NCI-H187 (cell line): Measurements from ENCODE around the gene DHX38.
"Not testable (repeated sequence)": the region's sequence is repeated elsewhere in the genome, so short reads cannot be mapped to it uniquely, and the experiment has no call there.

Source experiments
- DNase-seq, 2 experiments: peaks; one replicate each; lab custom pipeline; 2025; lab: John Stamatoyannopoulos, UW

Gene DHX38

GRCh38 chr16:72093448-72094265 lies at the start of gene DHX38, which contains the start of gene TXNL4B:
Gene DHX38 (plus strand): TSS chr16:72093847. CDS start chr16:72096158, 2,311 bp downstream.
Gene TXNL4B (minus strand): TSS chr16:72093620. CDS start chr16:72090749, 2,871 bp downstream.
- DNase-seq: peak; percentile 64 to 78

- DNase-seq: no peak
Observed at GRCh38 chr16:72044296-72044695, 49.4 kb upstream of the DHX38 start.

GRCh38 chr16:72044825-72045359 lies 48.8 kb upstream of the DHX38 start:
- DNase-seq: no peak

GRCh38 chr16:72049110-72049509 lies 44.5 kb upstream of the DHX38 start:
- DNase-seq: no peak

DNA sequence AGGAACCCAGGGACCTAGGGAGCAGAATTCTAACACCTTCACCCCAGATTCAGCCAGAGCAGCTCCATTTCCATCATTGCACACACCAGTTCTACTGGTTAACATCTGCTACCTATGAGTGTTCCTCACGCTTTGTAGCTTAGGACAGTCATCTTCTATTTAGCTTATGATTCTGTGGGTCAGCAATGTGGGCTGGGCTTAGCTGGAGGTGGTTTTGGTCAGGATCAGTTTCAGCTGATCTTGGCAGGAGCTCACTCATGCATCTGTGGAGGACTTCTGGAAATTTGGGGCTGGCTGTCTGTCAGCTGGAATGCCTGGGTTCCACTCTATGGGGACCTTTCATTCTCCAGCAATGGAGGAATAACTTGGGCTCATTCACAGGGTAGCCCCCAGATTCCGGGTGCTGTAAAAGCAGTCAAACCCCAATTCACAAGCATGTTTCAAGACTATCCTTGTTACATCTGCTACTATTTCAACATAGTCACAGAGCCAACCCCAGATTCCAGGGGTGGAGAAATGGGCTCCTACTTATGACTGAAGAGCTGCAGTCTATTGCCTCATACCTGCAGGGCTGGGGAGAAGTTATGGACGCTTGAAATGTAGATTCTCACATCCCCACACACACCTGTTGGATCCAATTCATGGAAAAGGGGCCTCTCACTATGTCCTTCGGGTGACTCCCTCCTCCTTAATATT lies 42.7 kb upstream of the DHX38 start:
- no peak for DNase-seq

GRCh38 chr16:72051818-72052217 lies 41.8 kb upstream of the DHX38 start:
- DNase-seq: no peak

DNA sequence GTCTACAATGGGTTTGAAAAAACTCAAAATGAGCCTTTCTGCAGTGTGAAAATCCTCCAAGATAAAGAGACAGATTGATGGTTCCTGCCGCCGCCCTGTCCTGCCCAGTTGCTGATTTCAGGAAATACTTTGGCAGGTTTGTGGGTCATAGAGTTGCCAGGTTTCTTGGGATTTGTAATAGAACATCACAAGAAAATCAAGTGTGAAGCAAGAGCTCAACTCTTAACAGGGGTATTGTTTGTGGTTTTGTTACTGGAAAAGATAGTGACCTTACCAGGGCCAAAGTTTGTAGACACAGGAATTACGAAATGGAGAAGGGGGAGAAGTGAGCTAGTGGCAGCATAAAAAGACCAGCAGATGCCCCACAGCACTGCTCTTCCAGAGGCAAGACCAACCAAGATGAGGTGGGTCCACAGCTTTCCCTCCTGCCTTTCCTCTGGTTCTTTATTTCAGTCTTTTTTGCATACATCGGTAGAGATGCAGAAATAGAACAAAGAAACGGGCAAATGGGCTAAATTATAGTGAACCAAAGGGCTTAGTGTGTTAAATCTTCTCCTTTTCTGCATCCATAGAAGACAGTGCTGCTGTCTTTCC lies 39.3 kb upstream of the DHX38 start, which contains the start of gene HP:
TSS of gene HP (plus strand) at position 252 of the 594 bp plus-strand sequence. CDS start at position 400, 148 bp downstream.
- DNase-seq: not testable (repeated sequence)

DNA sequence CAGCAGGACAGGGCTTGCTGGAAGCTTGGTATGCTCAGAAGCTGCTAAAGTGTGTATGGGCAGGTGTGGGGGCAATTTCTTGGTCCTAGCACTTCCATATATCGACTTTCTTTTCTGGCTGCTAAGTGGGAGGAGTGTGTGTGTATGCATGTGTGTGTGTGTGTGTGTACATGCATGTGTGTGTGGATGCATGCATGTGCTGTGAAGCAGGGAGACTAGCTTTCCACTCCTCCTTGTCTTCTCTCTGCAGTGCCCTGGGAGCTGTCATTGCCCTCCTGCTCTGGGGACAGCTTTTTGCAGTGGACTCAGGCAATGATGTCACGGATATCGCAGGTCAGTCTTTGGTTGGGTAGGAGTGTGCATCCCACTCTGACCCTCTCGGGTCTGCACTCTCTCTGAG lies 37.7 kb upstream of the DHX38 start:
- no peak for DNase-seq

- not testable (repeated sequence) for DNase-seq
Observed at GRCh38 chr16:72057313-72057712, 36.3 kb upstream of the DHX38 start.

DNA sequence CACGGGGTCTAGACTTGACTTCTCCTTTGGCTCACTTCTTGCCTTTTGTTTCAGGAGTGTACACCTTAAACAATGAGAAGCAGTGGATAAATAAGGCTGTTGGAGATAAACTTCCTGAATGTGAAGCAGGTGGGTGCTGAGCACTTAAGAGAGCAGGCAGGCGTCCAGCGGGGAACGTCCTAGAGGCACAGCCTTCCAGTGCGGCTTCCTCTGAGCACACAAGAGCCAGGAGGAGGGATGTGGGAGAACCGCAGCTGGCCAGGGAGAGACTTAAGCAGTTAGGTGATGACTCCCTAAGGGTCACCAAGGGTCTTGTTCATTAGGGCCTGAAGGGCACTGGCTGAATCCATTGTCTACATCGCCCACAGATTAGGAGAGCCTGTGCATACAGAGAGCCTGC lies 34.6 kb upstream of the DHX38 start:
- DNase-seq: not testable (repeated sequence)

GRCh38 chr16:72060405-72060804 lies 33.2 kb upstream of the DHX38 start:
- DNase-seq: no peak

GRCh38 chr16:72061564-72061963 lies 32.1 kb upstream of the DHX38 start:
- DNase-seq: no peak

DNA sequence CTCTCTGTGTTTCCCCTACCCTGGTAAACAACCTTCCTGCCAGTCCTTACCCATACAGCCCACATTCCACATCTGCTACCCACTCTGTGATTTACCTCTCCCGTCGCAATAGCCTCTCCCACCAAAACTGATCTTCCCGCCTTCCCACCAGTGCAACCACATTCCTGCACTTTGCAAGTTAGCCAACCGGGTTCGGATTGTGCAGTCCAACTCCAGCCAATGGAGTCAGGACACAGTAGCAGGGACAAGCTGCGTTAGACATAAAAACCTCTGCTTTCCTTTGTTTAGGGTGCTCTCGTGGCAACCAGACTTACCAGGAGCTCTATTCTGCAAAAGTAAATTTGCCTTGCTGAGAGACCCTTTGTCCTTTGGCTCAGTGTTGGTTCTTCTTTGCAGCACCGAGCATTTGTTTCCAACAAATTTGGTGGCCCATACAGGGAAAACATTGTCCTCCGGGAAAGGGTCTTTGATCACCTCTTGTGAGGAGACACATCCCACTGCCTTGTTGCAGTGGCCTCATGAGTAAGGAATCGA lies 29.2 kb upstream of the DHX38 start:
- DNase-seq: no peak

DNA sequence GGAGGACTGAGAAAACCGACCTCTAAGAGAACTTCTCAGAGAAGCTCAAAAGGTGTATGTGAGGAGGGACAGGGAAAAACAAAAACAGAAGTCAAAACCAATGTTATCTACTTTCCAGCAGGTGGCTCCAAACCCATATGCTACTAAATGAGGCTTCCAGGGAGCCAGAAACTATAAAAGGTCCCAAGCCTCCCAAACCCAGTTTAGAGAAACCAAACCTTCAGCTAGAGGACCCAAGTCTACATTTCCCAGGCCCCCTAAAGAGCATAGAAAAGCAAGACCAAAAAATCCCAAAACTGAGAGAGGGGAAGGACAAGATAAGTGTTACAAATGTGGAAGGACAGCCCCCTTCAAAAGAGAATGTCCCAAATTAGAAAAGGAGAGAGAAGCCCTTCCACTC lies 26.9 kb upstream of the DHX38 start:
- DNase-seq: no peak

DNA sequence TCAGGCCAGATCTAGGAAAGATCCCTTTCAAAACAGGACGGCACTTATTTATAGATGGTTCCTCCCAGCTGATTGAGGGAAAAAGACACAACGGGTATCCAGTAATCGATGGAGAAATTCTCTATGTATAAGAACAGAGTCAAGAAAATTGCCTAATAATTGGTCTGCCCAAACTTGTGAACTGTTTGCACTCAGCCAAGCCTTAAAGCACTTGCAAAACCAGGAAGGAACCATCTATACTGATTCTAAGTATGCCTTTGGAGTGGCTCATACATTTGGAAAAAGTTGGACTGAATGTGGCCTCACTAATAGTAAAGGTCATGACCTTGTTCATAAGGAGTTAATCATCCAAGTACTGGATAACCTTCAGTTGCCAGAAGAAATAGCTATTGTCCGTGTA lies 24.7 kb upstream of the DHX38 start:
- no peak for DNase-seq

GRCh38 chr16:72072514-72073342 lies 20.9 kb upstream of the DHX38 start:
- no peak for DNase-seq

- DNase-seq: no peak
Observed at GRCh38 chr16:72073560-72074230, 20.0 kb upstream of the DHX38 start.

DNA sequence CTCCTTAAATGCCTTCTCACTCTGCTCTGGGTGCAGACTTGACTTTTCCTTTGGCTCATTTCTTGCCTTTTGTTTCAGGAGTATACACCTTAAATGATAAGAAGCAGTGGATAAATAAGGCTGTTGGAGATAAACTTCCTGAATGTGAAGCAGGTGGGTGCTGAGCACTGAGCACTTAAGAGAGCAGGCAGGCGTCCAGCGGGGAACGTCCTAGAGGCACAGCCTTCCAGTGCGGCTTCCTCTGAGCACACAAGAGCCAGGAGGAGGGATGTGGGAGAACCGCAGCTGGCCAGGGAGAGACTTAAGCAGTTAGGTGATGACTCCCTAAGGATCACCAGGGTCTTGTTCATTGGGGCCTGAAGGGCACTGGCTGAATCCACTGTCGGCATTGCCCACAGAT lies 18.6 kb upstream of the DHX38 start:
- not testable (repeated sequence) for DNase-seq

DNA sequence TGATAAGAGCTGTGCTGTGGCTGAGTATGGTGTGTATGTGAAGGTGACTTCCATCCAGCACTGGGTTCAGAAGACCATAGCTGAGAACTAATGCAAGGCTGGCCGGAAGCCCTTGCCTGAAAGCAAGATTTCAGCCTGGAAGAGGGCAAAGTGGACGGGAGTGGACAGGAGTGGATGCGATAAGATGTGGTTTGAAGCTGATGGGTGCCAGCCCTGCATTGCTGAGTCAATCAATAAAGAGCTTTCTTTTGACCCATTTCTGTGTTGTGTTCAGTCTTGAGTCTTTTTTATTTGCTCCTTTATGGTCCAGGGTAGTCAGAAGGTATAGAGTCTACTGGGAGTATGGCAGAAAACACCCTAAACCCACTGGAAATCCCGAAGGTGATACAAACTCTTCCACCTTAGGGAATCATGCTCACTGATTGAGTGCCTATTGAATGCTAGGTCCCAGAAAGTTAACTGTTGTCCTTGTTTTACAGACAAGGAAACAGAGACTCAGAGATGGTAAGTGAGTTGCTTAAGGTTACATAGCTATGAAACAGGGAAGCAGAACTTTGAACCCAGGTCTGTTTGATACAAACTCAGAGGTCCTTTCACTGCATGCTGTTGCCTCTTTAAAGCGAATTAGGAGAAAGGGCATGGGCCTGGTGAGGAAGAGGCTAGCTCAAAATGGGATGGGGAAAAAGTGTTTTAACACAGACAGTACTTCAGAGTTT lies 16.5 kb upstream of the DHX38 start:
- not testable (repeated sequence) for DNase-seq
